ENCODE measurements around the gene LCE1C. TPM values are rescaled to one million over a fixed set of nuclear protein-coding genes. Genes with fewer than 3 reads are reported as not detected.

The LCE1C gene, protein sequence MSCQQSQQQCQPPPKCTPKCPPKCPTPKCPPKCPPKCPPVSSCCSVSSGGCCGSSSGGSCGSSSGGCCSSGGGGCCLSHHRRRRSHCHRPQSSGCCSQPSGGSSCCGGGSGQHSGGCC
- polyA plus RNA-seq (ENCODE audit: low read depth in 6 of 6): not detected

GRCh38 chr1:152806576-152806975, at the start of gene LCE1C:
LCE1C (minus strand) TSS chr1:152806651; CDS start chr1:152805478, 1,173 bp downstream.
- no peaks in the 10 kb centered on the region for H3K4me1 Mint-ChIP-seq
- H3K27ac Mint-ChIP-seq: no peak within 1 kb of the TSS
- no peak within 1 kb of the TSS for H3K4me3 Mint-ChIP-seq
- H3K27me3 Mint-ChIP-seq: peaks cover 21 to 32% (median 31%) of the 10 kb centered on the region in 3 donors
- DNase-seq (no peak), ATAC-seq (ENCODE audit: low read depth in 2 of 2) (no peak)
- peaks cover 0 to 10% (median 0%) of the 10 kb centered on the region in 7 donors for H3K9me3 Mint-ChIP-seq
- no peaks in the 10 kb centered on the region for H3K36me3 Mint-ChIP-seq

GRCh38 chr1:152855661-152856060, 49.2 kb upstream of the LCE1C start:
- H3K27me3 Mint-ChIP-seq: peaks cover 5 to 23% (median 22%) of the 10 kb centered on the region in 3 donors
- DNase-seq: no peak
- no peak overlapping the region for H3K4me3 Mint-ChIP-seq
- H3K9me3 Mint-ChIP-seq: no peaks in the 10 kb centered on the region
- ATAC-seq (ENCODE audit: low read depth in 2 of 2): no peak
- no peaks in the 10 kb centered on the region for H3K36me3 Mint-ChIP-seq
- H3K27ac Mint-ChIP-seq: no peak overlapping the region
- H3K4me1 Mint-ChIP-seq: no peaks in the 10 kb centered on the region

- Mint-ChIP-seq H3K27ac (peak within 1 kb of the TSS in 1 of 6 donors; percentile 12), H3K4me1 (no peaks in the 10 kb centered on the region), H3K4me3 (no peak within 1 kb of the TSS), H3K36me3 (peaks cover 0 to 4% of the 10 kb centered on the region in 2 donors), H3K9me3 (no peaks in the 10 kb centered on the region), H3K27me3 (peaks cover 20 to 33% (median 32%) of the 10 kb centered on the region in 3 donors)
- DNase-seq (no peak), ATAC-seq (ENCODE audit: low read depth in 2 of 2) (no peak)
Observed at GRCh38 chr1:152842556-152842955, 36.1 kb upstream of the LCE1C start, which contains the start of gene LCE6A. LCE6A (plus strand) TSS chr1:152842856; CDS start chr1:152843521, 665 bp downstream.

DNA sequence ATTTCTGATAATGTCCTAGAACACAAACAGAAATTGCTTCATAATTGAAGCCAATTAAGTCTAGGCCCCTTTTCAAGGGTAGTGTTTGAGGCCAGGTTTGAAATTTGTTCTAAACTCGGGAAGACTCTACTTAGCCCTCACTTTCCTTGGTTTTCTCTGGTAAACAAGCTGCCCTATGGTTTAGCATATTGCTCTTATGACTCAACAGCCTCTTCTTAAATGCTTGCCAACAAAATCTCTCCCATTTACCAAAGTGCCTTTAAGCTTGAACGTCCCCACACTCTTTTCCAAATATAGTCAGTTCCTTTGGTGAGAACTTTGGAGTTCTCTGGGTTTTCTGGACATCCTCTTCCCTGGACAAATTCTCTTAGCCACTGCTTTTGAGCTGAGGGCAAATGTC, 30.4 kb upstream of the LCE1C start:
- no peak for DNase-seq
- Mint-ChIP-seq H3K27me3 (peaks cover 10 to 24% (median 15%) of the 10 kb centered on the region in 3 donors), H3K36me3 (no peaks in the 10 kb centered on the region), H3K27ac (no peak overlapping the region), H3K4me3 (no peak overlapping the region), H3K9me3 (peaks cover 0 to 9% (median 7%) of the 10 kb centered on the region in 7 donors), H3K4me1 (no peaks in the 10 kb centered on the region)
- ATAC-seq (ENCODE audit: low read depth in 2 of 2): no peak

DNA sequence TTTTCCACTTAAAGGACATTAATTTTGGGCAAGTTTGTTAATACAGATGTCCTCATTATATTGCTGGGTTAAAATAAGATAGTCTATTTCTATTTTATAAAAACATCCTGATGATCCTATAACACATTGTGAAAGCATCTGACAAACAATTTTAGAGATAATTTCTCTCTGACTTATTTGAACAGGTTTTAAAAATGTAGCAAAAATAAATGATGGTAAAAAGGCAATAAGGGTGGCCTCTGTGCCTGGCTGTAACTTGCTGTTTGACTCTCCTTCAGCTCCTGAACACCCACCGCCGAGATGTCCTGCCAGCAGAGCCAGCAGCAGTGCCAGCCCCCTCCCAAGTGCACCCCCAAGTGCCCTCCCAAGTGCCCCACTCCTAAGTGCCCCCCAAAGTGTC, 20.7 kb upstream of the LCE1C start, which contains the start of gene LCE1A:
TSS of gene LCE1A (plus strand) at position 301 of the 400 bp plus-strand sequence. CDS start at position 301, 0 bp downstream.
- H3K4me1 Mint-ChIP-seq: no peaks in the 10 kb centered on the region
- no peaks in the 10 kb centered on the region for H3K36me3 Mint-ChIP-seq
- peak within 1 kb of the TSS in 1 of 8 donors; percentile 6 for H3K4me3 Mint-ChIP-seq
- DNase-seq (no peak), ATAC-seq (ENCODE audit: low read depth in 2 of 2) (no peak)
- H3K9me3 Mint-ChIP-seq: peaks cover 0 to 5% (median 1%) of the 10 kb centered on the region in 7 donors
- peaks cover 32 to 49% (median 43%) of the 10 kb centered on the region in 3 donors for H3K27me3 Mint-ChIP-seq
- no peak within 1 kb of the TSS for H3K27ac Mint-ChIP-seq

- no peak for ATAC-seq (ENCODE audit: low read depth in 2 of 2)
- peaks cover 31 to 46% (median 32%) of the 10 kb centered on the region in 3 donors for H3K27me3 Mint-ChIP-seq
- H3K4me1 Mint-ChIP-seq: peaks cover 0 to 4% (median 4%) of the 10 kb centered on the region in 3 donors
Observed at GRCh38 chr1:152824964-152825363, 18.5 kb upstream of the LCE1C start.

GRCh38 chr1:152823294-152823693, 16.8 kb upstream of the LCE1C start:
- H3K27ac Mint-ChIP-seq: no peak overlapping the region
- peaks cover 25 to 35% (median 25%) of the 10 kb centered on the region in 3 donors for H3K27me3 Mint-ChIP-seq
- H3K4me1 Mint-ChIP-seq: peaks cover 0 to 4% (median 4%) of the 10 kb centered on the region in 3 donors
- no peaks in the 10 kb centered on the region for H3K36me3 Mint-ChIP-seq
- no peak for DNase-seq
- no peak overlapping the region for H3K4me3 Mint-ChIP-seq
- H3K9me3 Mint-ChIP-seq: peaks cover 0 to 7% (median 0%) of the 10 kb centered on the region in 7 donors
- ATAC-seq (ENCODE audit: low read depth in 2 of 2): no peak

More at GRCh38 chr1:152824964-152825363, 18.5 kb upstream of the LCE1C start:
- Mint-ChIP-seq H3K4me3 (no peak overlapping the region), H3K36me3 (no peaks in the 10 kb centered on the region), H3K9me3 (peaks cover 0 to 4% (median 0%) of the 10 kb centered on the region in 7 donors), H3K27ac (no peak overlapping the region)
- DNase-seq: no peak

GRCh38 chr1:152817309-152817708, 10.9 kb upstream of the LCE1C start:
- ATAC-seq (ENCODE audit: low read depth in 2 of 2) (no peak), DNase-seq (no peak)
- no peak overlapping the region for H3K27ac Mint-ChIP-seq
- H3K4me1 Mint-ChIP-seq: peaks cover 0 to 4% (median 4%) of the 10 kb centered on the region in 3 donors
- H3K27me3 Mint-ChIP-seq: peaks cover 17 to 34% (median 33%) of the 10 kb centered on the region in 3 donors
- H3K9me3 Mint-ChIP-seq: peaks cover 0 to 10% (median 0%) of the 10 kb centered on the region in 7 donors
- no peak overlapping the region for H3K4me3 Mint-ChIP-seq
- H3K36me3 Mint-ChIP-seq: no peaks in the 10 kb centered on the region

DNA sequence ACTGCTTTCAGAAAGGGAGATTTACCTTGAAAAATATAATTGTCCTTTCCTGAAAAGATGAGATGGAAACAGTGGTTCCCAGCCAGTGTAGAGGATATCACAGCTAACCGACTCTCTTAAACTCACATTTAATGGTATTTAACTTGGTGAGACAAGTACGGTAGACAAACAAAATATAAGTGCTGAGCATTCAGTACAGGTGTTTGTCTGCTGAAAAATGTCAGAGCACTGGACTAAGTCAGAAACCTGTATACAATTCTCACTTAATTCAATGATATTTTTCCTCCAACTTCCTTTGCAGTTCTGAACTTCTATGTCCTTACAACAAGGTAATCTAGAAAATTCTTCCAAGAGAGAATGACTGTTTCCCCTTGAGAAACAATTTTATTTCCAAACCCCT, 5.2 kb upstream of the LCE1C start, which contains the start of gene LCE1B:
TSS of gene LCE1B (plus strand) at position 301 of the 400 bp plus-strand sequence. CDS start 476 bp downstream, outside the sequence.
- DNase-seq: no peak
- H3K27me3 Mint-ChIP-seq: peaks cover 20 to 34% (median 28%) of the 10 kb centered on the region in 3 donors
- H3K9me3 Mint-ChIP-seq: peaks cover 0 to 10% (median 0%) of the 10 kb centered on the region in 7 donors
- no peak for ATAC-seq (ENCODE audit: low read depth in 2 of 2)
- peak within 1 kb of the TSS in 1 of 6 donors; percentile 58 for H3K27ac Mint-ChIP-seq
- H3K36me3 Mint-ChIP-seq: no peaks in the 10 kb centered on the region
- peak within 1 kb of the TSS in 1 of 8 donors; percentile 63 for H3K4me3 Mint-ChIP-seq
- H3K4me1 Mint-ChIP-seq: no peaks in the 10 kb centered on the region

DNA sequence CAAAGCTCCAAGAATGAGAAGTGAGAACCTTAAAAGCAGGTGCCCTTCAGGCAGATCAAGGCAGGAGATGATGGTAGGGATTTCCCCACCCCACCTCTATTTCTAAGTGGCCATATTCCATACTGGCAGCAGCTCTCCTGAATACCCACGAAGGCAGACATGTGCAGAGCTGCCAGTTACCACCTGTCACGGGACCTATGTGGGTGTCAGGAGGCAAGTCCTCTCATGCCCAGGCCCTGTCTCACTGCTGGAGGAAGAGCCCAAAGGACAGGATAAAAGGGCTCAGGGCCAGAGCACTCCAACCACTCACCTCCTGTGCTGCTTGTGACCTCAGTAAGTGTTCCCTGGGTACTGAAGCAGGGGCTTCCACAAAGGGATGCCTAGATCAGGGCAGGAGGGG, 4.6 kb upstream of the LCE1C start:
- no peaks in the 10 kb centered on the region for H3K36me3 Mint-ChIP-seq
- peaks cover 18 to 33% (median 32%) of the 10 kb centered on the region in 3 donors for H3K27me3 Mint-ChIP-seq
- peak overlapping the region in 1 of 6 donors; percentile 58 for H3K27ac Mint-ChIP-seq
- no peak for ATAC-seq (ENCODE audit: low read depth in 2 of 2)
- no peak overlapping the region for H3K4me3 Mint-ChIP-seq
- no peak for DNase-seq
- H3K4me1 Mint-ChIP-seq: no peaks in the 10 kb centered on the region
- peaks cover 0 to 10% (median 0%) of the 10 kb centered on the region in 7 donors for H3K9me3 Mint-ChIP-seq

DNA sequence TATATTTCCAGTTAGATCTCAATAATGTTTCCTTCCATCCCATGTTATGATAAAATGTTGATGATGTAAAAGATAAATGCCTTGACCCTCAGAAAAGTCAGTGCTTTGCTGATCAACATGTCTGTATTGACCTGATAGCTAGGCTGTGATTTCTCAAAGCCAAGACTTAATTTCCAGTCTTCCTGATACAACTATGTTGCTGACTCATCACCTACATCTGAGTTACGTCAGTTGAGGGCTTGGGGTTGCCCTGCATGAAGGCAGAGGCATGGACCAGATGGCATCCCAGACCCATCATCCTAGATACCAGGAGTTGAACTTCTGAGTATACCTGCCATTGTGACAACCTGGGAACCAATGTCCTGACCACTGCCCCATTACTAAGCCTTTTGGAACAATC, 5.1 kb downstream of the LCE1C start:
- H3K27me3 Mint-ChIP-seq: peaks cover 28 to 37% (median 30%) of the 10 kb centered on the region in 3 donors
- ATAC-seq (ENCODE audit: low read depth in 2 of 2): no peak
- no peak overlapping the region for H3K4me3 Mint-ChIP-seq
- H3K36me3 Mint-ChIP-seq: no peaks in the 10 kb centered on the region
- peaks cover 0 to 11% (median 0%) of the 10 kb centered on the region in 7 donors for H3K9me3 Mint-ChIP-seq
- no peaks in the 10 kb centered on the region for H3K4me1 Mint-ChIP-seq
- DNase-seq: no peak
- H3K27ac Mint-ChIP-seq: no peak overlapping the region

DNA sequence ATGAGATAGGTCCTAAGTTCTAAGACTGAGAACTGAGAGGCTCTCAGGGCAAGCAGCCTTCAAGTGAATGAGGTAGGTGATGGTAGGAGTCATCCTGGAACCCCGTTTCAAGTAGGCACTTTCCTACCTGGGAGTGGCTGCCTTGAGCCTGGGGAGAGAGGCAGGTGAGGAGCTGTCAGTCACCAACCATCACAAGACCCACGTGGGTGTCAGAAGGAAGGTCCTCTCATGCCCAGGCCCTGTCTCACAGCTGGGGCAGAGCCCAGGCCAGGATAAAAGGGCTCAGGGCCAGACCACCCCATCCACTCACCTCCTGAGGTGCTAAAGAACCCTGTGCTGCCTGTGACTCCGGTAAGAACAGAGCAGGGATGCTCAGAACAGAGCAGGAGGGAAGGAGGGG, 10.0 kb downstream of the LCE1C start, which contains the start of gene LCE1D:
TSS of gene LCE1D (plus strand) at position 301 of the 400 bp plus-strand sequence. CDS start 1,074 bp downstream, outside the sequence.
- H3K27me3 Mint-ChIP-seq: peaks cover 9 to 14% (median 14%) of the 10 kb centered on the region in 3 donors
- H3K4me1 Mint-ChIP-seq: no peaks in the 10 kb centered on the region
- H3K4me3 Mint-ChIP-seq: no peak within 1 kb of the TSS
- no peak within 1 kb of the TSS for H3K27ac Mint-ChIP-seq
- DNase-seq (no peak), ATAC-seq (ENCODE audit: low read depth in 2 of 2) (no peak)
- no peaks in the 10 kb centered on the region for H3K36me3 Mint-ChIP-seq
- H3K9me3 Mint-ChIP-seq: peaks cover 0 to 11% (median 0%) of the 10 kb centered on the region in 7 donors

DNA sequence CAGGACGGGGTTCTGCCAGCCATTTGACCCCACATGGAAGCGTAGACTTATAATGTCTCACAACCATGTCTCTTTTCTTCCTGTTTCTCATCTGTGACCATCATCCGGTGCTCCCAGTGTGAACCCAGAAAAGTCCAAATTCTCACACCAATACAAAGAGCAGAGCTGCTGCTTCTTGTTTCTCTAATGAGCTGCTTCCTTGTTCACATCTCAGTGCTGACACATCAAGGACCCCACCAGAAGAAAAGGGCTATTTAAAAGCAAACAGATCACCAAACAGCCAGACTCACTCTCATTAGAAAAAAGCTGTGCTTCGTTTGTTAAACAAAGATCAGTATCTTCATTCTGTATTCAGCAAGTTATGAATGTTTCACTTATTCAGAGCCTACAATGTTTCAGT, 10.8 kb downstream of the LCE1C start:
- Mint-ChIP-seq H3K36me3 (no peaks in the 10 kb centered on the region), H3K4me1 (no peaks in the 10 kb centered on the region), H3K27ac (no peak overlapping the region), H3K4me3 (no peak overlapping the region), H3K27me3 (peaks cover 6 to 12% (median 8%) of the 10 kb centered on the region in 3 donors), H3K9me3 (peaks cover 0 to 11% (median 0%) of the 10 kb centered on the region in 7 donors)
- no peak for ATAC-seq (ENCODE audit: low read depth in 2 of 2)
- no peak for DNase-seq

GRCh38 chr1:152786077-152786476, 20.4 kb downstream of the LCE1C start, which contains the start of gene LCE1E:
LCE1E (plus strand) TSS chr1:152786257; CDS start chr1:152787300, 1,043 bp downstream.
- DNase-seq: no peak
- Mint-ChIP-seq H3K9me3 (peaks cover 0 to 2% (median 0%) of the 10 kb centered on the region in 7 donors), H3K4me1 (no peaks in the 10 kb centered on the region), H3K36me3 (no peaks in the 10 kb centered on the region), H3K4me3 (no peak within 1 kb of the TSS), H3K27ac (no peak within 1 kb of the TSS), H3K27me3 (peaks cover 28 to 39% (median 31%) of the 10 kb centered on the region in 3 donors)
- no peak for ATAC-seq (ENCODE audit: low read depth in 2 of 2)

All from naive B cell (primary cell).